Measurements from ENCODE around the gene UBE3B.

UBE3B gene

GRCh38 chr12:109573029-109573913 is 95.8 kb downstream of the UBE3B start, which contains the start of the genes MMAB and MVK:
TSS of gene MMAB (minus strand) at chr12:109573504. CDS start at chr12:109573480, 24 bp downstream.
TSS of gene MVK (plus strand) at chr12:109573794. CDS start at chr12:109574823, 1,029 bp downstream.
- DNase-seq (ENCODE audit: low read depth in 2 of 2), result peak; percentile 92 to 93

GRCh38 chr12:109573914-109574244 is 96.4 kb downstream of the UBE3B start:
- DNase-seq (ENCODE audit: low read depth in 2 of 2), result no peak

- no peak for DNase-seq (ENCODE audit: low read depth in 2 of 2)
Measured at GRCh38 chr12:109575683-109576082, 98.2 kb downstream of the UBE3B start.

DNA sequence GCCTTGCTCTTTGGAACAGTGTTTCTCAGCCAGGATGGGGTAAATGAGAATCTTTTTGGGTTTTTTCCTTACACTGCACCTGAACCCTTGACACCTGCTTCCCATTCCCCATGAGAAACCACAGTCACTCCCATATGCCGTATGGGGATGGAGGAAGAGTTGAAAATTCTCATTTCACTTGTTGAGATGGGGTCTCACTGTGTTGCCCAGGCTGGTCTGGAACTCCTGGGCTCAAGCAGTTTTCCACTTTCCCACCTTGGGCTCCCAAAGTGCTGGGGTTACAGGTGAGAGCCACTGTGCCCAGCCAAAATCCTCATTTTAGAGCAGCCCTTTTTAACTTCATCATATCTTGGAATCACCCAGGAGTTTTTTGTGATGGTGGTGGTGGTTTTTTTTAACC is 99.9 kb downstream of the UBE3B start:
- DNase-seq (ENCODE audit: low read depth in 2 of 2), result no peak

GRCh38 chr12:109578330-109578927 is 101.0 kb downstream of the UBE3B start:
- no peak for DNase-seq (ENCODE audit: low read depth in 2 of 2)

DNA sequence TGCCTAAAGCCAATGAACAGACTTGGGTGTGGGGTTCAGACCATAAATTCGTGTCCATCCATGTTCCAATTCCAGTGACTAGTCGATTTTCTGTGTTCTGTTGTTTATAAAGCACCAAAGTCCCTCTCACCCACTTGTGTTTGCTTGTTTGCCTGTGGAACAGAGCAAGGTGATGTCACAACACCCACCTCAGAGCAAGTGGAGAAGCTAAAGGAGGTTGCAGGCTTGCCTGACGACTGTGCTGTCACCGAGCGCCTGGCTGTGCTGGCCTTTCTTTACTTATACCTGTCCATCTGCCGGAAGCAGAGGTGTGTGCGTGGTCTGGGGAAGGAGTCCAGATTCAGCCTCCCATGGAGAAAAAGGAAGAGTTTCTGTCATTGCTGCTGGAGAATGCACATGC is 102.2 kb downstream of the UBE3B start:
- no peak for DNase-seq (ENCODE audit: low read depth in 2 of 2)

DNA sequence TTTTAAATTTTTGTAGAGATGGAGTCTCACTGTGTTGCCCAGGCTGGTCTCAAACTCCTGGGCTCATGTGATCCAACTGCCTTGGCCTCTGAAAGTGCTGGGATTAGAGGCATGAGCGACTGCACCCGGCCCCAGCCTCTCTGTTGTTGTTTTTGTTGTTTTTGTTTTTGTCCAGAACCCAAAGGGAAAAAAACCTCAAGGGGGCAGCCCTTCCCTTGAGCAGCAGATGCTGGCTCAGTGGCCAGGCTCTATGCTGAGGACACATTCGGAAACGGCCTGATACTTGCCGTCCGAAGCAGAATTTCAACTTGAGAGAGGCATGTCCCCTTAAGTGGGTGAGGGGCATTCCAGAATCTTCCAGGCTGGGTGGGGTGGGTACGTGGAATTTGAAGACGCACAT is 102.8 kb downstream of the UBE3B start:
- no peak for DNase-seq (ENCODE audit: low read depth in 2 of 2)

GRCh38 chr12:109580684-109581333 is 103.4 kb downstream of the UBE3B start:
- no peak for DNase-seq (ENCODE audit: low read depth in 2 of 2)

DNA sequence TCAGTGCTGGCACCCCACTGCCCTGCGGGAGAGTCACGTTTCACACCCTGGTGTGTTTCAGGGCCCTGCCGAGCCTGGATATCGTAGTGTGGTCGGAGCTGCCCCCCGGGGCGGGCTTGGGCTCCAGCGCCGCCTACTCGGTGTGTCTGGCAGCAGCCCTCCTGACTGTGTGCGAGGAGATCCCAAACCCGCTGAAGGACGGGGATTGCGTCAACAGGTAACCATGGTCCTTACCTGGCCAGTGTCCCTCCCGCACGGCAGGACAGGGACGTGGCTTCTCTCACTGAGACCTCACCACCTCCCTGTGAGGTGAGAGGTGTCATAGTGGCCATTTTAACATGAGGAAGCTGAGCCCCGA is 103.9 kb downstream of the UBE3B start:
- DNase-seq (ENCODE audit: low read depth in 2 of 2), result no peak

DNA sequence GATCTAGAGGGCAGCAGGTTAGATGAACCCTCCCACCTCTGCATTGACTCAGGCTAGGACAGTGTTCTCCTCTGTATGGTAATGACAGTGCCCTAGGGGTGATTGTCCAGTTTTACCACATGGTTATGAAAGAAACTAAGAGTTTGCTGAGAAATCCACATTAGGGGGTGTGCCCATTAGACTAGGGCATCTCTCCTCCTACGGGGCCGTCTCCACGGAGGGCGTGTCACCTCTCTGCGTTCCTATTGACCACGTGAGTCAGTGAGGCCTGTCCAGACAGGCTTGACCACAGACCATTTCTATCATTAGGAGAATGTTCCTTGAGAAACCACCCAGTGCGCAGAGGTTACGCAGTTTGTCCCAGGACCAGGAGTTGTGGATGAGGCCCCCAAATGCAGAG is 104.4 kb downstream of the UBE3B start:
- DNase-seq (ENCODE audit: low read depth in 2 of 2), result no peak

- DNase-seq (ENCODE audit: low read depth in 2 of 2), result no peak
Measured at GRCh38 chr12:109582636-109583035, 105.2 kb downstream of the UBE3B start.

- DNase-seq (ENCODE audit: low read depth in 2 of 2), result no peak
Measured at GRCh38 chr12:109583733-109584132, 106.3 kb downstream of the UBE3B start.

Measured in stimulated activated CD8-positive, alpha-beta memory T cell treated with anti-CD3 and anti-CD28 coated beads, Interleukin-7, amount 100 ng/mL, for 1 hour (primary cell).